Thoracic aorta (tissue), 2 donors: Measurements from ENCODE around the gene CCNE1. TPM values are rescaled to one million over a fixed set of nuclear protein-coding genes. Genes with fewer than 3 reads are reported as not detected.

ENCODE experiments used
- ATAC-seq: fragments of 150-250 bp; one replicate; pipeline ENCODE4 v1.8.0; 2017; ENCODE audit warnings: low read depth; ENCODE audit not compliant: insufficient number of reproducible peaks, low FRiP score
- DNase-seq: peaks from one replicate; pipeline ENCODE4 v3.0.0-alpha.2; 2020; ENCODE audit warnings: low spot score
- H3K27ac ChIP-seq, 2 donors: fragments of 200-600 bp; sonication (generic); 1 replicate in 1 of 2; 2 replicates in 1 of 2; pipeline ENCODE4 v1.5.1; 2016; ENCODE audit warnings: mild to moderate bottlenecking in 2 of 2, moderate library complexity in 2 of 2
- H3K27me3 ChIP-seq: fragments of 200-600 bp; sonication (generic); replicated peaks from 2 replicates; pipeline ENCODE4 v1.6.0; 2016; ENCODE audit warnings: mild to moderate bottlenecking; ENCODE audit not compliant: insufficient read depth
- H3K36me3 ChIP-seq: fragments of 200-600 bp; sonication (generic); one replicate; pipeline ENCODE4 v1.5.1; 2016
- H3K4me1 ChIP-seq, 2 donors: fragments of 200-600 bp; sonication (generic); 1 replicate in 1 of 2; 2 replicates in 1 of 2; pipeline versions ENCODE4 v1.5.1 to v1.6.0; 2016; ENCODE audit warnings: low read depth in 2 of 2, mild to moderate bottlenecking in 1 of 2; ENCODE audit not compliant: control insufficient read depth in 1 of 2
- H3K4me3 ChIP-seq: fragments of 200-600 bp; sonication (generic); 2 replicates; pipeline ENCODE4 v1.5.1; 2016; ENCODE audit warnings: mild to moderate bottlenecking
- H3K9me3 ChIP-seq: fragments of 200-600 bp; sonication (generic); 2 replicates; pipeline ENCODE4 v1.5.1; 2016
- CTCF ChIP-seq: fragments of 200-600 bp; sonication (generic); IDR thresholded peaks from one replicate; pipeline ENCODE4 v1.5.1; 2019; ENCODE audit warnings: antibody characterized with exemption
- total RNA-seq, 2 donors: library from RNA; depleted of rRNA; stranded (reverse); fragments of >200 nt; gene quantifications; one replicate each; pipeline versions ENCODE4 v1.1.0 to v1.2.3, GENCODE V29; 2016

CCNE1 gene
- total RNA-seq, 2 donors from 2014 or later = 4.6 TPM; not detected in 1

GRCh38 chr19:29861574-29861973 lies 49.8 kb downstream of the CCNE1 start:
- H3K36me3 ChIP-seq = no peaks in the 10 kb centered on the region
- no peak overlapping the region for H3K27ac ChIP-seq
- H3K4me1 ChIP-seq = no peaks in the 10 kb centered on the region
- H3K4me3 ChIP-seq = no peak overlapping the region
- no peak for DNase-seq
- TF ChIP-seq CTCF = no peak
- no peaks in the 10 kb centered on the region for H3K9me3 ChIP-seq
- ATAC-seq = no peak
- H3K27me3 ChIP-seq = no peaks in the 10 kb centered on the region

- no peak for TF ChIP-seq CTCF
- no peaks in the 10 kb centered on the region for H3K36me3 ChIP-seq
- DNase-seq = no peak
- no peaks in the 10 kb centered on the region for H3K4me1 ChIP-seq
- H3K4me3 ChIP-seq = no peak overlapping the region
- H3K9me3 ChIP-seq = peaks cover 10% of the 10 kb centered on the region
- peaks cover 1% of the 10 kb centered on the region for H3K27me3 ChIP-seq
- H3K27ac ChIP-seq = no peak overlapping the region
- ATAC-seq = no peak
Observed at GRCh38 chr19:29866011-29866410, 54.2 kb downstream of the CCNE1 start.

GRCh38 chr19:29867984-29868383 lies 56.2 kb downstream of the CCNE1 start:
- no peak for TF ChIP-seq CTCF
- peaks cover 7% of the 10 kb centered on the region for H3K27me3 ChIP-seq

GRCh38 chr19:29871143-29871542 lies 59.4 kb downstream of the CCNE1 start:
- Histone ChIP-seq H3K9me3 (peaks cover 10% of the 10 kb centered on the region), H3K4me3 (no peak overlapping the region), H3K4me1 (peaks cover 9 to 12% of the 10 kb centered on the region in 2 donors), H3K36me3 (no peaks in the 10 kb centered on the region), H3K27me3 (peaks cover 7% of the 10 kb centered on the region), H3K27ac (no peak overlapping the region)
- TF ChIP-seq CTCF = no peak
- ATAC-seq (no peak), DNase-seq (no peak)

More at GRCh38 chr19:29867984-29868383, 56.2 kb downstream of the CCNE1 start:
- Histone ChIP-seq H3K4me1 (peaks cover under 1 to 1% of the 10 kb centered on the region in 2 donors), H3K36me3 (no peaks in the 10 kb centered on the region), H3K27ac (no peak overlapping the region), H3K9me3 (peaks cover 10% of the 10 kb centered on the region), H3K4me3 (no peak overlapping the region)
- no peak for DNase-seq
- ATAC-seq = no peak

GRCh38 chr19:29872224-29872731 lies 60.5 kb downstream of the CCNE1 start:
- H3K27me3 ChIP-seq = peaks cover 7% of the 10 kb centered on the region
- DNase-seq = no peak
- peaks cover 9% of the 10 kb centered on the region for H3K9me3 ChIP-seq

More at GRCh38 chr19:29872224-29872731, 60.5 kb downstream of the CCNE1 start:
- ATAC-seq = no peak
- no peak overlapping the region for H3K4me3 ChIP-seq
- peaks cover 9 to 12% of the 10 kb centered on the region in 2 donors for H3K4me1 ChIP-seq
- H3K27ac ChIP-seq = no peak overlapping the region
- H3K36me3 ChIP-seq = no peaks in the 10 kb centered on the region
- TF ChIP-seq CTCF = no peak
